Suprapubic skin (tissue), 4 donors: Measurements from ENCODE around the gene ASIC2. TPM values are rescaled to one million over a fixed set of nuclear protein-coding genes. Genes with fewer than 3 reads are reported as not detected.
"Not testable (repeated sequence)": the region's sequence is repeated elsewhere in the genome, so short reads cannot be mapped to it uniquely, and the experiment has no call there.

ENCODE experiments used
- DNase-seq, 2 donors: peaks; one replicate each; pipeline ENCODE4 v3.0.0-alpha.2; 2019; ENCODE audit warnings: low spot score in 2 of 2
- H3K27ac ChIP-seq: fragments of 200-600 bp; sonication (generic); one replicate; pipeline ENCODE4 v1.5.1; 2019
- H3K27me3 ChIP-seq: fragments of 200-600 bp; sonication (generic); one replicate; pipeline ENCODE4 v1.5.1; 2019
- H3K36me3 ChIP-seq: fragments of 200-600 bp; sonication (generic); one replicate; pipeline ENCODE4 v1.5.1; 2019
- H3K4me1 ChIP-seq: fragments of 200-600 bp; sonication (generic); one replicate; pipeline ENCODE4 v1.5.1; 2019
- H3K4me3 ChIP-seq: fragments of 200-600 bp; sonication (generic); one replicate; pipeline ENCODE4 v1.5.1; 2019; ENCODE audit warnings: mild to moderate bottlenecking
- H3K9me3 ChIP-seq: fragments of 200-600 bp; sonication (generic); one replicate; pipeline ENCODE4 v1.5.1; 2019
- CTCF ChIP-seq, 2 donors: fragments of 200-600 bp in 1 of 2; fragments of 450-650 bp in 1 of 2; sonication (generic) in 1 of 2; IDR thresholded peaks; one replicate each; pipeline ENCODE4 v1.5.1; 2016 to 2019; ENCODE audit warnings: antibody characterized with exemption in 2 of 2, mild to moderate bottlenecking in 1 of 2, moderate library complexity in 1 of 2
- EP300 ChIP-seq: sonication (generic); formaldehyde crosslinking; IDR thresholded peaks from one replicate; pipeline ENCODE4 v1.6.1; 2017; ENCODE audit warnings: antibody characterized with exemption
- POLR2A ChIP-seq, 2 donors: fragments of 450-650 bp; IDR thresholded peaks; one replicate each; pipeline ENCODE4 v1.6.1; 2017; ENCODE audit warnings: antibody characterized with exemption in 2 of 2, mild to moderate bottlenecking in 2 of 2, moderate library complexity in 2 of 2
- POLR2AphosphoS5 ChIP-seq, 3 donors: sonication (generic); formaldehyde crosslinking; IDR thresholded peaks; one replicate each; pipeline ENCODE4 v1.6.1; 2017; ENCODE audit warnings: antibody characterized with exemption in 3 of 3
- WGBS: methylation state at CpG from one replicate; pipeline ENCODE4 v1.1.5; 2018; 5-methylcytosine and 5-hydroxymethylcytosine counted together
- total RNA-seq, 4 donors: library from RNA; depleted of rRNA; stranded (reverse); fragments of >200 nt; gene quantifications; one replicate each; pipeline ENCODE4 v1.1.0, GENCODE V29; 2016

The ASIC2 gene
- total RNA-seq, 4 donors from 2014 or later, result not detected

DNA sequence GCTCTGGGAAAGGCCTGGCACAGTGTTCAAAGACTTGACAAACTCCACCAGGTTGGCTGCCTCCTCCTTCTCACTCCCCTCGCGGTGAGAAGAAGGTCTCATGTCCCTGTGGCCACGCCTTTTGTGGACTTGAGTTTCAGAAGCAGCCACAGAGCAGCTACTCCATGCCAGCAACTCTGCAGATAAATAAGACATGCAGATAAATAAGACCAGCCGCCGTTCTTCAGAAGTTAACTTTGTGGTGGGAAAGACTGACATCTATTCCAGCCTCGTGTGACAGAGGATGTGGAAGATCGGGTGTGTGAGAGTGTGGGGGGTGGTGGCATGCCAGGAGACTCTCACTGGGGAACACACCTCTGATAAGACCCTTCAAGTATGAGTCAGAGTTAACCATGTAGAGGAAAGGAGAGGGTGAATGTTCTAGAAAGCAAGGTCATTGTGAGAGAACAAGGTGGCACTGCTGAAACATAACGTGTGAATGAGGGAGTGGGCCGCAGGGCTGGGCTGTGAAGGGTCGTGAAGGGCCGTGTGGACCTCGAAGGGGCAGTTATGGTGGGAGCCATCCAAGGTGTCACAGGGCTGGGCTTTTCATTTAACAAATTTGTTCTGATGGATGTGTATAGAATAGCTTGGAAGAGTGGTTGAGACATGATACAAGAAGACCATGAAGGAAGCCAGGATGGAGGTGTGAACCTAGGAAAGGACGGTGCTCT, 300.6 kb downstream of the ASIC2 start:
- Histone ChIP-seq H3K27me3 (peaks cover 9% of the 10 kb centered on the region), H3K9me3 (peaks cover 7% of the 10 kb centered on the region), H3K27ac (no peak overlapping the region), H3K4me1 (no peaks in the 10 kb centered on the region), H3K4me3 (no peak overlapping the region), H3K36me3 (no peaks in the 10 kb centered on the region)
- 70% methylated on average over 13 of the region's 13 CpGs for WGBS
- TF ChIP-seq CTCF (IDR thresholded peaks at IDR 0.05) (no peak), EP300 (no peak), POLR2AphosphoS5 (IDR thresholded peaks at IDR 0.05) (no peak), POLR2A (IDR thresholded peaks at IDR 0.05) (no peak)
- DNase-seq, result no peak

DNA sequence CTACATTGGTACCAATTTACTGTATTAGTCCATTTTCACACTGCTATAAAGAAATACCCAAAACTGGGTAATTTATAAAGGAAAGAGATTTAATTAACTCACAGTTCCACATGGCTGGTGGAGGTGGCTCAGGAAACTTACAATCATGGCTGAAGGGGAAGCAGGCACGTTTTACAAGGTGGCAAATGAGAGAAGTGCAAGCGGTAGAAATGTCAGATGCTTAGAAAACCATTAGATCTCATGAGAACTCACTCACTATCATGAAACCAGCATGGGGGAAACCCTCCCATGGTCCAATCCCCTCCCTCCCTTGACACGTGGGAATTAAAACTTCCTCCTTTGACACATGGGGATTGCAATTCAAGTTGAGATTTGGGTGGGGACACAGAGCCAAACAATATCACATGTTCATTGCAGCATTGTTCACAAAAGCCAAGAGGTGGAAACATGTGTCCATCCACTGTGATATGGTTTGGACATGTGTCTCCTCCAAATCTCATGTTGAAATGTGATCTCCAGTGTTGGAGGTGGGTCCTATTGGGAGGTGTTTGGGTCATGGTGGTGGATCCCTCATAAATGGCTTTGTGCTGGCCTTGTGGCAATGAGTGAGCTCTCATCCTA, 304.5 kb downstream of the ASIC2 start:
- 58% methylated on average over 3 of the region's 3 CpGs for WGBS
- no peak for TF ChIP-seq POLR2A (IDR thresholded peaks at IDR 0.05)
- no peak overlapping the region for H3K27ac ChIP-seq
- H3K36me3 ChIP-seq, result no peaks in the 10 kb centered on the region
- no peak overlapping the region for H3K4me3 ChIP-seq
- H3K27me3 ChIP-seq, result peaks cover 2% of the 10 kb centered on the region
- DNase-seq, result no peak
- H3K9me3 ChIP-seq, result peaks cover 7% of the 10 kb centered on the region
- H3K4me1 ChIP-seq, result no peaks in the 10 kb centered on the region

GRCh38 chr17:32987868-32988267, 305.2 kb downstream of the ASIC2 start:
- H3K9me3 ChIP-seq, H3K27me3 ChIP-seq, H3K4me1 ChIP-seq, H3K4me3 ChIP-seq, DNase-seq, H3K36me3 ChIP-seq, H3K27ac ChIP-seq: not testable (repeated sequence)
- 55% methylated on average over 2 of the region's 2 CpGs for WGBS

- H3K36me3 ChIP-seq, DNase-seq, H3K9me3 ChIP-seq, H3K27me3 ChIP-seq, H3K27ac ChIP-seq, H3K4me3 ChIP-seq, H3K4me1 ChIP-seq: not testable (repeated sequence)
- 25% methylated on average over 1 of the region's 1 CpG for WGBS
Observed at GRCh38 chr17:32987453-32987805, 305.7 kb downstream of the ASIC2 start.

DNA sequence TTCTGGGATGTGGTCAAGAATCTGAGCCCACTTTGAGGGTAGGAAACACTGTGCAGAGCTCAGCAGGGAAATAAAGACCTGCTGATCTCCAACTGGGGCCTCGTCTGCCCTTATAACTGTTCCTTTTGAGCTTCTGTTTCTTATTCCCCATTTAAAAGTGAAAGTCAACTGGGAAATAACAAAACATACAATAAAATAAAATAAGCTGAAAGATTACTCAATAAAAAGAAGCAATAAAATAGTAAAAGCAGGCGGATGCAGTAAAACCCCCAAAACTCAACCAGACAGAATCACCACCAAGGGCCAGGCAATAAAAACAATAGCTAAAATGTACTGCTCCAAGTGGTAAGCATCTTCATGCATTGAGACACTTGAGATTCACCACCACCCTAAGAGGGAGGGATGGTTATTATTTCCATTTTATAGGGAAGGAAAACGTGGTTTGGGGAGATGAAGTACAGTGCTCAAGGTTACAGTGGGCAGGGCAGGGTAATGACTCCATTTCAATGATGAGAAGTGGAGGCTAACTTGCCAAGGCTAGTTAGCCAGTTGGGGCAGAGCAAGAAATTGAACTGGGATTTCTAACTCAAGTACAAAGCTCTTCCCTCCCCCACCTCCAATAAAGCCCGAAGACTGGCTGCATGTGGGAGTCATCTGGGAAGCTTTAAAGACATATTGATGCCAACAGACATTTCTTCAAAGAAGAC, 307.9 kb downstream of the ASIC2 start:
- no peak for DNase-seq
- 62% methylated on average over 4 of the region's 4 CpGs for WGBS
- H3K27ac ChIP-seq, result no peak overlapping the region

DNA sequence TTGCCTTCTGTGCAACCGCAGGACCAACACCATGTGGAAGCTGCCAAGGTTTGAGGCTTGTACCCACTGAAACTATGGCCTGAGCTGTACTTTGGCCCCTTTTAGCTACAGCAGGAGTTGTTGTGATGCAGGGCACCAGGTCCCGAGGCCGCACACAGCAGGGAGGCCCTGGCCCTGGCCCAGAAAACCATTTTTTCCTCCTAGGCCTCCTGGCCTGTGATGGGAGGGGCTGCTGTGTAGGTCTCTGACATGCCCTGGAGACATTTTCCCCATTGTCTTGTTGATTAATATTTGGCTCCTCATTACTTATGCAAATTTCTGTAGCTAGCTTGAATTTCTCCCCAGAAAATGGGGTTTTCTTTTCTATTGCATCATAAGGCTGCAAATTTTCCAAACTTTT, 311.5 kb downstream of the ASIC2 start:
- H3K36me3 ChIP-seq, H3K4me1 ChIP-seq, H3K27ac ChIP-seq, DNase-seq, H3K27me3 ChIP-seq, H3K9me3 ChIP-seq, H3K4me3 ChIP-seq: not testable (repeated sequence)
- WGBS, result 93% methylated on average over 3 of the region's 3 CpGs

More for the DNA sequence above, 307.9 kb downstream of the ASIC2 start:
- H3K9me3 ChIP-seq, result peaks cover 7% of the 10 kb centered on the region
- H3K4me3 ChIP-seq, result no peak overlapping the region
- H3K4me1 ChIP-seq, result no peaks in the 10 kb centered on the region
- no peaks in the 10 kb centered on the region for H3K27me3 ChIP-seq
- TF ChIP-seq EP300 (no peak), POLR2AphosphoS5 (IDR thresholded peaks at IDR 0.05) (no peak), POLR2A (IDR thresholded peaks at IDR 0.05) (no peak), CTCF (IDR thresholded peaks at IDR 0.05) (no peak)
- H3K36me3 ChIP-seq, result no peaks in the 10 kb centered on the region

DNA sequence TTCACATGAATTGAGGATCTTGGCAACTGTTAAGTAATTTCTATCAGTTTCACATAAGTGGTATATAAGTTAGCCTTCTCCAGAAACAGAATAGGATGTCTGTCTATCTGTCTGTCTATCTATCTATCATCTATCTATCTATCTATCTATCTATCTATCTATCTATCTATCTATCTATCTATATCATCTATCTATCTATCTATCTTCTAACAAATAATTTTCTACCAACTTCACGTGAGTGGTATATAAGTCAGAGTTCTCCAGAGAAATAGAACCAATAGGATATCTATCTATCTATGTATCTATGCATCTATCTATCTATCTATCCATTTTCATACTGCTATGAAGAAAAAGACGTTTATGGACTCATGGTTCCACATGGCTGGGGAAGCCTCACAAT, 312.9 kb downstream of the ASIC2 start:
- H3K27me3 ChIP-seq, result no peaks in the 10 kb centered on the region
- H3K36me3 ChIP-seq, result no peaks in the 10 kb centered on the region
- no peak overlapping the region for H3K27ac ChIP-seq
- DNase-seq, result no peak
- WGBS, result 74% methylated on average over 2 of the region's 2 CpGs
- TF ChIP-seq POLR2AphosphoS5 (IDR thresholded peaks at IDR 0.05), result no peak
- no peak for TF ChIP-seq CTCF (IDR thresholded peaks at IDR 0.05)
- no peak for TF ChIP-seq EP300
- TF ChIP-seq POLR2A (IDR thresholded peaks at IDR 0.05), result no peak
- H3K4me3 ChIP-seq, result no peak overlapping the region
- H3K9me3 ChIP-seq, result no peaks in the 10 kb centered on the region
- H3K4me1 ChIP-seq, result no peaks in the 10 kb centered on the region
